WTC11 (cell line): Measurements from ENCODE around the gene CFAP20DC. TPM values are rescaled to one million over a fixed set of nuclear protein-coding genes. Genes with fewer than 3 reads are reported as not detected.

ENCODE experiments used
- ATAC-seq: fragments of 200-7000 bp; cut with Tn5 transposase; 2 replicates; pipeline ENCODE4 v1.10.0; 2021; ENCODE audit warnings: mild to moderate bottlenecking, moderate library complexity
- CTCF ChIA-PET: fragments of 300-600 bp; sonication (Branson Sonifier 250); formaldehyde crosslinking; loops from one replicate; lab custom pipeline; 2021; ENCODE audit warnings: antibody characterized with exemption; lab: Charles Lee
- POLR2A ChIA-PET: fragments of 350-600 bp; sonication (Branson Sonifier 250); formaldehyde crosslinking; loops from one replicate; lab custom pipeline; 2021; ENCODE audit warnings: antibody characterized with exemption; lab: Charles Lee
- DNase-seq: peaks from one replicate; pipeline ENCODE4 v3.0.0; 2021; ENCODE audit warnings: low spot score
- H3K27ac Mint-ChIP-seq: 2 replicates; pipeline ENCODE4 v1.8.0; 2021; ENCODE audit warnings: mixed read lengths
- H3K27me3 Mint-ChIP-seq: 2 replicates; pipeline ENCODE4 v1.8.0; 2021; ENCODE audit warnings: low read depth, mild to moderate bottlenecking, moderate library complexity, mixed read lengths
- H3K36me3 Mint-ChIP-seq: 2 replicates; pipeline ENCODE4 v1.8.0; 2021; ENCODE audit warnings: mixed read lengths
- H3K4me1 Mint-ChIP-seq: 2 replicates; pipeline ENCODE4 v1.8.0; 2022; ENCODE audit warnings: mixed read lengths
- H3K4me3 Mint-ChIP-seq: 2 replicates; pipeline ENCODE4 v1.8.0; 2021; ENCODE audit warnings: mild to moderate bottlenecking, moderate library complexity, mixed read lengths
- H3K9me3 Mint-ChIP-seq: 2 replicates; pipeline ENCODE4 v1.8.0; 2021; ENCODE audit warnings: mixed read lengths
- ATF3 ChIP-seq: sonication (generic); formaldehyde crosslinking; conservative IDR thresholded peaks from 2 replicates; pipeline ENCODE4 v1.8.1; 2022; ENCODE audit warnings: mild to moderate bottlenecking, missing genetic modification reagents
- CTCF ChIP-seq: fragments of 200-600 bp; IDR thresholded peaks from 2 replicates; pipeline ENCODE4 v1.8.0; 2022; ENCODE audit warnings: antibody characterized with exemption
- EMX1 ChIP-seq: fragments of 250-450 bp; sonication (Bioruptor Pico); IDR thresholded peaks from 2 replicates; pipeline ENCODE4 v1.8.0; 2021; ENCODE audit warnings: mild to moderate bottlenecking
- ERG ChIP-seq: fragments of 250-450 bp; sonication (Bioruptor Pico); IDR thresholded peaks from 2 replicates; pipeline ENCODE4 v1.8.0; 2021; ENCODE audit warnings: mild to moderate bottlenecking
- ESRRA ChIP-seq: sonication (generic); formaldehyde crosslinking; IDR thresholded peaks from 2 replicates; pipeline ENCODE4 v1.8.1; 2022; ENCODE audit warnings: mild to moderate bottlenecking, missing genetic modification reagents, borderline replicate concordance
- FOXK1 ChIP-seq: sonication (generic); formaldehyde crosslinking; IDR thresholded peaks from 2 replicates; pipeline ENCODE4 v1.8.0; 2022; ENCODE audit warnings: mild to moderate bottlenecking, moderate library complexity, missing genetic modification reagents
- GABPB1 ChIP-seq: sonication (generic); formaldehyde crosslinking; IDR thresholded peaks from 2 replicates; pipeline ENCODE4 v1.8.1; 2023; ENCODE audit warnings: mild to moderate bottlenecking, missing genetic modification reagents
- JUN ChIP-seq: sonication (generic); formaldehyde crosslinking; IDR thresholded peaks from 2 replicates; pipeline ENCODE4 v1.8.0; 2023; ENCODE audit warnings: mild to moderate bottlenecking, missing genetic modification reagents
- KAT7 ChIP-seq: sonication (generic); formaldehyde crosslinking; IDR thresholded peaks from 2 replicates; pipeline ENCODE4 v1.8.1; 2023; ENCODE audit warnings: missing genetic modification reagents, mild to moderate bottlenecking, borderline replicate concordance
- MAX ChIP-seq: sonication (generic); formaldehyde crosslinking; IDR thresholded peaks from 2 replicates; pipeline ENCODE4 v1.8.0; 2022; ENCODE audit warnings: mild to moderate bottlenecking, missing genetic modification reagents
- MYBL2 ChIP-seq: sonication (generic); formaldehyde crosslinking; IDR thresholded peaks from 2 replicates; pipeline ENCODE4 v1.8.1; 2023; ENCODE audit warnings: mild to moderate bottlenecking, moderate library complexity, missing genetic modification reagents
- PREB ChIP-seq: sonication (generic); formaldehyde crosslinking; IDR thresholded peaks from 2 replicates; pipeline ENCODE4 v1.8.1; 2022; ENCODE audit warnings: mild to moderate bottlenecking, missing genetic modification reagents, moderate library complexity, borderline replicate concordance
- SOX15 ChIP-seq: fragments of 250-450 bp; sonication (Bioruptor Pico); IDR thresholded peaks from 2 replicates; pipeline ENCODE4 v1.9.0; 2021; ENCODE audit warnings: mild to moderate bottlenecking
- ZNF138 ChIP-seq: sonication (generic); formaldehyde crosslinking; conservative IDR thresholded peaks from 2 replicates; pipeline ENCODE4 v1.8.1; 2022; ENCODE audit warnings: mild to moderate bottlenecking, moderate library complexity, missing genetic modification reagents
- ZNF219 ChIP-seq: sonication (generic); formaldehyde crosslinking; IDR thresholded peaks from 2 replicates; pipeline ENCODE4 v1.8.0; 2023; ENCODE audit warnings: missing genetic modification reagents, mild to moderate bottlenecking, borderline replicate concordance
- ZNF425 ChIP-seq: fragments of 250-450 bp; sonication (Bioruptor Pico); conservative IDR thresholded peaks from 2 replicates; pipeline ENCODE4 v1.9.0; 2021; ENCODE audit warnings: mild to moderate bottlenecking
- ZNF512 ChIP-seq: sonication (generic); formaldehyde crosslinking; IDR thresholded peaks from 2 replicates; pipeline ENCODE4 v1.8.1; 2022; ENCODE audit warnings: missing genetic modification reagents, borderline replicate concordance
- ZSCAN18 ChIP-seq: fragments of 250-450 bp; sonication (Bioruptor Pico); IDR thresholded peaks from 2 replicates; pipeline ENCODE4 v2.1.2; 2022; ENCODE audit warnings: mild to moderate bottlenecking, moderate library complexity
- total RNA-seq: library from RNA; stranded (reverse); gene quantifications from 3 replicates; pipeline ENCODE4 v1.2.3, GENCODE V29; 2021

Gene CFAP20DC
- total RNA-seq, 1 experiment from 2014 or later, result 4.9 TPM

GRCh38 chr3:59064276-59064675 lies 14.5 kb upstream of the CFAP20DC start (continued):
- TF ChIP-seq ZSCAN18 (CRISPR knock-in tag) (no peak), ZNF219 (CRISPR knock-in tag) (no peak), SOX15 (CRISPR knock-in tag) (no peak), JUN (CRISPR knock-in tag) (no peak), ZNF512 (CRISPR knock-in tag) (no peak), PREB (CRISPR knock-in tag) (no peak), CTCF (no peak), EMX1 (CRISPR knock-in tag) (no peak)

GRCh38 chr3:59056706-59057105 lies 6.9 kb upstream of the CFAP20DC start:
- Mint-ChIP-seq H3K9me3 (no peaks in the 10 kb centered on the region), H3K27ac (no peak overlapping the region), H3K4me1 (no peaks in the 10 kb centered on the region), H3K27me3 (no peaks in the 10 kb centered on the region)
- POLR2A ChIA-PET, result no interaction called here
- TF ChIP-seq ATF3 (CRISPR knock-in tag), result no peak
- TF ChIP-seq MYBL2, result no peak
- TF ChIP-seq ZNF425 (CRISPR knock-in tag), result no peak
- no peak for TF ChIP-seq MAX
- no peak for TF ChIP-seq ESRRA (CRISPR knock-in tag)
- TF ChIP-seq GABPB1, result no peak
- no peak for TF ChIP-seq ZNF138 (CRISPR knock-in tag)
- no peak for TF ChIP-seq KAT7 (CRISPR knock-in tag)
- TF ChIP-seq FOXK1 (CRISPR knock-in tag), result no peak
- TF ChIP-seq ERG, result no peak
- TF ChIP-seq, all 79 proteins: peak for 0
- Mint-ChIP-seq H3K36me3 (no peaks in the 10 kb centered on the region), H3K4me3 (no peak overlapping the region)
- DNase-seq, result no peak
- CTCF ChIA-PET, result interaction anchor here (1.1 kb wide), 1 partner anchor 233 kb away, joined by 3 read pairs; no protein-coding TSS in a partner anchor
- no peak for ATAC-seq
